Measurements from ENCODE around the gene SSTR4.
"Not testable (repeated sequence)": the region's sequence is repeated elsewhere in the genome, so short reads cannot be mapped to it uniquely, and the experiment has no call there.

SSTR4 gene

GRCh38 chr20:23034721-23035671 is at the start of gene SSTR4:
Gene SSTR4, plus strand, starts transcription at chr20:23035312. Its CDS starts 172 bp downstream, at chr20:23035484.
- DNase-seq (ENCODE audit: low spot score) = no peak

- DNase-seq (ENCODE audit: low spot score) = no peak
These were observed 48.5 kb upstream of the SSTR4 start for GRCh38 chr20:22986601-22987000.

GRCh38 chr20:22991424-22991823 is 43.7 kb upstream of the SSTR4 start:
- DNase-seq (ENCODE audit: low spot score) = not testable (repeated sequence)

- DNase-seq (ENCODE audit: low spot score) = no peak
These were observed 41.3 kb upstream of the SSTR4 start for GRCh38 chr20:22993823-22994222.

- DNase-seq (ENCODE audit: low spot score) = no peak
These were observed 39.2 kb upstream of the SSTR4 start for GRCh38 chr20:22995923-22996322.

- DNase-seq (ENCODE audit: low spot score) = no peak
These were observed 36.6 kb upstream of the SSTR4 start for GRCh38 chr20:22998476-22998875.

- no peak for DNase-seq (ENCODE audit: low spot score)
These were observed 35.4 kb upstream of the SSTR4 start for GRCh38 chr20:22999756-23000155.

- DNase-seq (ENCODE audit: low spot score) = no peak
These were observed 34.7 kb upstream of the SSTR4 start for GRCh38 chr20:23000232-23000947.

- DNase-seq (ENCODE audit: low spot score) = no peak
These were observed 32.8 kb upstream of the SSTR4 start for GRCh38 chr20:23002276-23002675.

GRCh38 chr20:23003077-23003635 is 32.0 kb upstream of the SSTR4 start:
- no peak for DNase-seq (ENCODE audit: low spot score)

- DNase-seq (ENCODE audit: low spot score) = no peak
These were observed 31.1 kb upstream of the SSTR4 start for GRCh38 chr20:23003881-23004460.

GRCh38 chr20:23005776-23006175 is 29.3 kb upstream of the SSTR4 start:
- no peak for DNase-seq (ENCODE audit: low spot score)

- no peak for DNase-seq (ENCODE audit: low spot score)
These were observed 27.6 kb upstream of the SSTR4 start for GRCh38 chr20:23007462-23007861.

GRCh38 chr20:23007886-23008655 is 27.0 kb upstream of the SSTR4 start:
- DNase-seq (ENCODE audit: low spot score) = no peak

- peak; percentile 20 for DNase-seq (ENCODE audit: low spot score)
These were observed 26.4 kb upstream of the SSTR4 start for GRCh38 chr20:23008667-23009066.

- DNase-seq (ENCODE audit: low spot score) = no peak
These were observed 25.5 kb upstream of the SSTR4 start for GRCh38 chr20:23009636-23010035.

GRCh38 chr20:23010096-23010495 is 25.0 kb upstream of the SSTR4 start:
- no peak for DNase-seq (ENCODE audit: low spot score)

- no peak for DNase-seq (ENCODE audit: low spot score)
These were observed 23.9 kb upstream of the SSTR4 start for GRCh38 chr20:23011008-23011721.

GRCh38 chr20:23013429-23013828 is 21.7 kb upstream of the SSTR4 start:
- DNase-seq (ENCODE audit: low spot score) = no peak

GRCh38 chr20:23017516-23017915 is 17.6 kb upstream of the SSTR4 start:
- DNase-seq (ENCODE audit: low spot score) = no peak

- no peak for DNase-seq (ENCODE audit: low spot score)
These were observed 16.7 kb upstream of the SSTR4 start for GRCh38 chr20:23018432-23018831.
